Chondrocyte (in vitro differentiated cells): ENCODE measurements around the gene CNN2. TPM values are rescaled to one million over a fixed set of nuclear protein-coding genes. Genes with fewer than 3 reads are reported as not detected.
A peak's percentile ranks its signal among the peaks of the same experiment; 100 is the strongest.

Source experiments
- DNase-seq: peaks from one replicate; pipeline ENCODE4 v3.0.0; 2021; ENCODE audit warnings: mixed read lengths, low spot score
- H3K27ac Mint-ChIP-seq: one replicate; pipeline ENCODE4 v1.8.0; 2021; ENCODE audit warnings: mild to moderate bottlenecking, moderate library complexity, mixed read lengths; ENCODE audit not compliant: unreplicated experiment
- H3K27me3 Mint-ChIP-seq: 2 replicates; pipeline ENCODE4 v1.8.0; 2021; ENCODE audit warnings: low read depth, mixed read lengths
- H3K36me3 Mint-ChIP-seq: 2 replicates; pipeline ENCODE4 v1.8.0; 2021; ENCODE audit warnings: low read depth, mixed read lengths
- H3K4me1 Mint-ChIP-seq: 2 replicates; pipeline ENCODE4 v1.8.0; 2021; ENCODE audit warnings: low read depth, mild to moderate bottlenecking, mixed read lengths
- H3K4me3 Mint-ChIP-seq: one replicate; pipeline ENCODE4 v1.8.0; 2021; ENCODE audit warnings: mild to moderate bottlenecking, moderate library complexity, mixed read lengths; ENCODE audit not compliant: unreplicated experiment
- H3K9me3 Mint-ChIP-seq: 2 replicates; pipeline ENCODE4 v1.8.0; 2021; ENCODE audit warnings: low read depth, mixed read lengths
- CTCF ChIP-seq: fragments of 200-600 bp; sonication (generic); IDR thresholded peaks from 2 replicates; pipeline ENCODE4 v1.5.0; 2021; ENCODE audit warnings: antibody characterized with exemption, mild to moderate bottlenecking, moderate library complexity
- total RNA-seq: library from RNA; stranded (reverse); gene quantifications from 3 replicates; pipeline ENCODE4 v1.2.1, GENCODE V29; 2021

Gene CNN2
- total RNA-seq, 1 donor from 2014 or later: 363 TPM

GRCh38 chr19:1039646-1040475 lies 13.5 kb downstream of the CNN2 start, which contains the start of gene ABCA7:
TSS of gene ABCA7 (plus strand) at chr19:1040107. CDS start at chr19:1041362, 1,255 bp downstream.
- H3K27ac Mint-ChIP-seq: peak within 1 kb of the TSS; percentile 85
- peaks cover 50% of the 10 kb centered on the region for H3K4me1 Mint-ChIP-seq
- no peaks in the 10 kb centered on the region for H3K9me3 Mint-ChIP-seq
- H3K36me3 Mint-ChIP-seq: peaks cover 16% of the 10 kb centered on the region
- H3K27me3 Mint-ChIP-seq: no peaks in the 10 kb centered on the region
- peak within 1 kb of the TSS; percentile 85 for H3K4me3 Mint-ChIP-seq
- no peak for DNase-seq
- peak; percentile 21 for TF ChIP-seq CTCF

- Mint-ChIP-seq H3K4me1 (peaks cover 47% of the 10 kb centered on the region), H3K27me3 (no peaks in the 10 kb centered on the region), H3K4me3 (peak overlapping the region; percentile 85), H3K27ac (peak overlapping the region; percentile 85), H3K9me3 (no peaks in the 10 kb centered on the region), H3K36me3 (peaks cover 13% of the 10 kb centered on the region)
- TF ChIP-seq CTCF: no peak
- DNase-seq: no peak
These were observed 14.3 kb downstream of the CNN2 start for GRCh38 chr19:1040476-1041271.

GRCh38 chr19:1041272-1041834 lies 14.9 kb downstream of the CNN2 start:
- H3K4me1 Mint-ChIP-seq: peaks cover 45% of the 10 kb centered on the region
- H3K27me3 Mint-ChIP-seq: no peaks in the 10 kb centered on the region
- peaks cover 11% of the 10 kb centered on the region for H3K36me3 Mint-ChIP-seq
- H3K4me3 Mint-ChIP-seq: peak overlapping the region; percentile 85
- TF ChIP-seq CTCF: no peak
- peak overlapping the region; percentile 51 for H3K27ac Mint-ChIP-seq
- H3K9me3 Mint-ChIP-seq: no peaks in the 10 kb centered on the region
- DNase-seq: no peak

- Mint-ChIP-seq H3K27ac (no peak overlapping the region), H3K36me3 (peaks cover 9% of the 10 kb centered on the region), H3K4me3 (no peak overlapping the region), H3K9me3 (no peaks in the 10 kb centered on the region), H3K27me3 (no peaks in the 10 kb centered on the region), H3K4me1 (peaks cover 42% of the 10 kb centered on the region)
- no peak for DNase-seq
- TF ChIP-seq CTCF: no peak
These were observed 15.7 kb downstream of the CNN2 start for GRCh38 chr19:1041835-1042685.
